ENCODE measurements around the gene FKBP8.

The FKBP8 gene

DNA sequence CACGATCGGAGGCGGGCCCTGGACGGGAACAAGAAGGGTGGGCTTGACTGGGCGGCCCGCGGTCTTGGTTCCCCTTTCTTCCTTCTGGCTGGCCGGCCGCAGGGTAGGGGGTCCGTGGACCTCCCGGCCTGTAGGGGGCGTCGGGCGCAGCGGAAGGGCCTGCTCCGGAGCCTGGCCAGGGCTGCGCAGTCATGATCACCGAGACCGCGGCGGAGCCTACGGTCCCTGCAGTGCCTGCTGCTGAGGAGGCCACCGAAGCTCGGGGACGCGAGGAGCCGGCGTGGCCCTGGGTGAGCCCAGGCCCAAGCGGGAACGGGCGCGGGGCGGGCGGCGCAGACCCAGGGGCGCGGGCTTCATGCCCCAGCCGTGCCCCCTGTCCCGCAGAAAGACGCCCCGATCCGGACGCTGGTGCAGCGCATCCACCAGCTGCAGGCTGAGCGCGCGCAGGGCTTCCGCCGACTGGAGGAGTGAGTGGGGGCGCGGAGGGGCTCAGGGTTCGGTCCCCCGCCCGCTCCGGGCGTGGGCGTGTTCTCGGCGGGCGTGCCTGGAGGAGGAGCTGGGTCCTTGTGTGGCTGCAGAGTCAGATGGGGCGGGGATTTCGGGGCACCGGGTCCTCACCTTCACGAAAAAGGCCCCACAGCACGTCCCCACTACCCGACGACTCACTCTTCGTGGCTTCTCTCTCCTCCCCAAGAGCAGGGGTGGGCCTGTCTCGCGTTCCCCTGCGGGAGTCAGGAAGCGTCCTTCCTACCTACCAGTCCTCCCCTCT lies 45.4 kb upstream of the FKBP8 start, which contains the start of gene REX1BD:
REX1BD (plus strand) TSS at position 188 of the 769 bp plus-strand sequence; CDS start at position 192, 4 bp downstream.
- no peak for DNase-seq (ENCODE audit: low read depth)
- in situ Hi-C loops (cut with HindIII; ENCODE audit: low sequenced_read_pairs), result loop anchor here (25.0 kb wide), 1 partner anchor 249 kb away; the partner anchor contains the start of gene UPF1
- H3K4me3 ChIP-seq (ENCODE audit: low read depth, low read length), result peak within 1 kb of the TSS; percentile 82
- TF ChIP-seq, protein P1, sequence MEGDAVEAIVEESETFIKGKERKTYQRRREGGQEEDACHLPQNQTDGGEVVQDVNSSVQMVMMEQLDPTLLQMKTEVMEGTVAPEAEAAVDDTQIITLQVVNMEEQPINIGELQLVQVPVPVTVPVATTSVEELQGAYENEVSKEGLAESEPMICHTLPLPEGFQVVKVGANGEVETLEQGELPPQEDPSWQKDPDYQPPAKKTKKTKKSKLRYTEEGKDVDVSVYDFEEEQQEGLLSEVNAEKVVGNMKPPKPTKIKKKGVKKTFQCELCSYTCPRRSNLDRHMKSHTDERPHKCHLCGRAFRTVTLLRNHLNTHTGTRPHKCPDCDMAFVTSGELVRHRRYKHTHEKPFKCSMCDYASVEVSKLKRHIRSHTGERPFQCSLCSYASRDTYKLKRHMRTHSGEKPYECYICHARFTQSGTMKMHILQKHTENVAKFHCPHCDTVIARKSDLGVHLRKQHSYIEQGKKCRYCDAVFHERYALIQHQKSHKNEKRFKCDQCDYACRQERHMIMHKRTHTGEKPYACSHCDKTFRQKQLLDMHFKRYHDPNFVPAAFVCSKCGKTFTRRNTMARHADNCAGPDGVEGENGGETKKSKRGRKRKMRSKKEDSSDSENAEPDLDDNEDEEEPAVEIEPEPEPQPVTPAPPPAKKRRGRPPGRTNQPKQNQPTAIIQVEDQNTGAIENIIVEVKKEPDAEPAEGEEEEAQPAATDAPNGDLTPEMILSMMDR (IDR thresholded peaks at IDR 0.05; ENCODE audit: low read depth, low read length, missing control alignments), result peak; percentile 74

DNA sequence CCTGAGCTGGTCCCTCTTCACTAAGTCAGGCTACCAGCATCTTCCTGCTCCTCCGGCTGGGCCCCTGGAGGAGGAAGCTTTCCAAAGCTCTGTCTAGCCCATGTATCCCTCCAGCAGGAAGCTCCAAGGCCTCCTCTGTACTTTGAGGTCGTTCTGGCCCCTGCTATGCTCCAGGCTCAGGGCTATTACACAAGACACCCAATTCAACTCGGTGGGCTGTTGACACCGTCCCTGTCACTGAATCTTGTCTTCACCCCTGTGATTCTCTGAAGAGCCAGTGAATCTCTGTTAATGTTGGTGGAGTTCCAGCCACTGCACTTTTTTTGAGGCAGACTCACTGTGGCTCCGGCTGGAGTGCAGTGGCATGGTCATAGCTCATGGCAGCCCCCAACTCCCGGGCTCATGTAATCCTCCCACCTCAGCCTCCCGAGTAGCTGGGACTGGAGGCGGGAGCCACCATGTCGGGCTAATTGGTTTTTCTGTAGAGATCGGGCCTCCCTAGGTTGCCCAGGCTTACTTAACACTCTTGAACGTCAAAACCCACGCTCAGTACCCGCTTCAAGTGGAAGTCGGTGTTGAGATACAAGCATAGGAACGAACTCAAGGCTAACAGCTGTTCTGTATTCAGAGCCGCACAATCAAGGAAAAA lies 44.7 kb upstream of the FKBP8 start:
- H3K4me3 ChIP-seq (ENCODE audit: low read depth, low read length), result peak overlapping the region; percentile 82
- TF ChIP-seq, protein P1 (IDR thresholded peaks at IDR 0.05; ENCODE audit: low read depth, low read length, missing control alignments), result no peak
- in situ Hi-C loops (cut with HindIII; ENCODE audit: low sequenced_read_pairs), result loop anchor here (25.0 kb wide), 1 partner anchor 249 kb away; the partner anchor contains the start of gene UPF1
- no peak for DNase-seq (ENCODE audit: low read depth)

DNA sequence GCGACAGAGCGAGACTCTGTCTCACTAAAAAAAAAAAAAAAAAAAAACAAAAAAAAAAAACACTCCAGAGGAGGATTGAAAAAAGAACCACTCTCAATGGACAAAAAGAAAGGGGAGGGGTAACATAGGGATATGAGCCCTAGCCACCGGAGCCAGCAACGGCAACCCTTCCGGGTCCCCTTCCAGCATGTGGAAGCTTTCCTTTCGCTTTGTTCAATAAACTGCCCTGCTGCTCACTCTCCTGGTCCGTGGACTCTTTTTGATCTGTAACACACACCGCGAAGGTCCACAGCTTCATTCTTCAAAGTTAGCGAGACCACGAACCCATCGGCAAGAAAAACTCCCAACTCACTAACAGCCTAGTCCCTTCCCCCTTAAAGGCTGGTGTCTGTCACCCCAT lies 44.2 kb upstream of the FKBP8 start:
- in situ Hi-C loops (cut with HindIII; ENCODE audit: low sequenced_read_pairs), result loop anchor here (25.0 kb wide), 1 partner anchor 250 kb away; the partner anchor contains the start of gene UPF1
- no peak for DNase-seq (ENCODE audit: low read depth)
- TF ChIP-seq, protein P1 (IDR thresholded peaks at IDR 0.05; ENCODE audit: low read depth, low read length, missing control alignments), result no peak
- H3K4me3 ChIP-seq (ENCODE audit: low read depth, low read length), result no peak overlapping the region

DNA sequence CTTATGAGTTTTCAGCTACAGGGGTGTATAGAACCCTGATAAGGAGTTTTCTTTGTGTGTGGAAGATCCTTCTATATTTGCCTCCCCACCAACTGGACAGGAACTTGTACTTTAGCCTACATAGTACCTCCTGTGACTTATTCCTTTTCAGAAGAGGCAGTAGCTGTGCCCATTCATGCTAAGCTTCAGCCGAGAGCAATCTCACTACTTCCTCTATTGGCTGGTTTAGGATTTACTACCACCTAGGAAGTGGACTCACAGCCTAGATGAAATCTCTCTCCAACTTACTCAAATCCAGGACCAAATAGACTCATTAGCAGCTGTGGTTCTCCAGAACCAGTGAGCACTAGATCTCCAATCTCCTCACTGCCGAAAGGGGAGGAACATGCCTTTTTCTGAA lies 42.9 kb upstream of the FKBP8 start:
- no peak overlapping the region for H3K4me3 ChIP-seq (ENCODE audit: low read depth, low read length)
- DNase-seq (ENCODE audit: low read depth), result no peak
- in situ Hi-C loops (cut with HindIII; ENCODE audit: low sequenced_read_pairs), result loop anchor here (25.0 kb wide), 1 partner anchor 251 kb away; the partner anchor contains the start of gene UPF1
- TF ChIP-seq, protein P1 (IDR thresholded peaks at IDR 0.05; ENCODE audit: low read depth, low read length, missing control alignments), result peak; percentile 6

DNA sequence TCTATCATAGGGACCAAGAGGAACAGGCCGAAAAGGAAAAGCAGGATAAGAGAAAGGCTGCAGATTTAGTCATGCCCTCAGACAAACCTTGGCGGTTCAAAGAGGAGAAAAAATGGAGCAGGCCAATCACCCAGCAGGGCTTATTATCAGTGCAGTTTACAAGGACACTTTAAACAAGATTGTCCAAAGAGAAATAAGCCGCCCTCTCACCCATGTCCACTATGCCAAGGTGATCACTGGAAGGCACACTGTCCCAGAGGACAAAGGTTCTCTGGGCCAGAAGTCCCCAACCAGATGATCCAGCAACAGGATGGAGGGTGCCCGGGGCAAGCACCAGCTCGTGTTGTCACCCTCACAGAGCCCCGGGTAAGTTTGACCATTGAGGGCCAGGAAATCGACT lies 36.9 kb upstream of the FKBP8 start:
- no peak for DNase-seq (ENCODE audit: low read depth)
- TF ChIP-seq, protein P1 (IDR thresholded peaks at IDR 0.05; ENCODE audit: low read depth, low read length, missing control alignments), result no peak
- in situ Hi-C loops (cut with HindIII; ENCODE audit: low sequenced_read_pairs), result loop anchor here (25.0 kb wide), 1 partner anchor 257 kb away; the partner anchor contains the start of gene UPF1
- H3K4me3 ChIP-seq (ENCODE audit: low read depth, low read length), result no peak overlapping the region

DNA sequence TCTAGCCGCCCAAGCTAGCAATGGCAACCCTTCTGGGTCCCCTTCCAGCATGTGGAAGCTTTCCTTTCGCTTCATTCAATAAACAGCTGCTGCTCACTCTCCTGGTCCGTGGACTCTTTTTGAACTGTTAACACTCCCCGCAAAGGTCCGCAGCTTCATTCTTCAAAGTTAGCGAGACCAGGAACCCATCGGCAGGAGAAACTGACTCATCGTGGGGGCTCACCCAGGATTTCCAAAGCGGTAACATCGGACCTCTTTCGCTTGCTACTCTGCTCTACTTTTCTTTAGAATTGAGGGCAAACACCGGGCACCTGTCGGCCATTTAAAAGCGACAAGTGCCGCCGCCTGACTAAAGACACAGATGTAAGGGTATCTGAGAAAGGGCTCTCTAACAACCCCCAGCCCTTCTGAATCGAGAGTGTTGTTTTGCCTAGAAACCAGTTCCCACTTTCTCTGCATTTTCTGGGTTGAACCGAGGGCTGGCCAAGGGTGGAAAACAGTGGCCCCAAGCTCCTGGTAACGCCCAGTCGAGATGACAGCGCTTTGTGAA lies 34.1 kb upstream of the FKBP8 start:
- H3K4me3 ChIP-seq (ENCODE audit: low read depth, low read length), result no peak overlapping the region
- DNase-seq (ENCODE audit: low read depth), result no peak
- TF ChIP-seq, protein P1 (IDR thresholded peaks at IDR 0.05; ENCODE audit: low read depth, low read length, missing control alignments), result no peak
- in situ Hi-C loops (cut with HindIII; ENCODE audit: low sequenced_read_pairs), result loop anchor here (25.0 kb wide), 1 partner anchor 260 kb away; the partner anchor contains the start of gene UPF1

Data from astrocyte of the cerebellum (primary cell).